A172 (cell line): ENCODE measurements around the gene AP1B1. TPM values are rescaled to one million over a fixed set of nuclear protein-coding genes. Genes with fewer than 3 reads are reported as not detected.

Experiments used
- DNase-seq: peaks from one replicate; pipeline ENCODE4 v3.0.0-alpha.2; 2015; ENCODE audit warnings: low spot score
- total RNA-seq: library from RNA; depleted of rRNA; stranded (reverse); fragments of >200 nt; shearing (Covaris generic); gene quantifications from 2 replicates; pipeline ENCODE4 v1.2.3, GENCODE V29; 2014

Gene AP1B1
- total RNA-seq, 1 experiment from 2014 or later: 33.2 TPM

DNA sequence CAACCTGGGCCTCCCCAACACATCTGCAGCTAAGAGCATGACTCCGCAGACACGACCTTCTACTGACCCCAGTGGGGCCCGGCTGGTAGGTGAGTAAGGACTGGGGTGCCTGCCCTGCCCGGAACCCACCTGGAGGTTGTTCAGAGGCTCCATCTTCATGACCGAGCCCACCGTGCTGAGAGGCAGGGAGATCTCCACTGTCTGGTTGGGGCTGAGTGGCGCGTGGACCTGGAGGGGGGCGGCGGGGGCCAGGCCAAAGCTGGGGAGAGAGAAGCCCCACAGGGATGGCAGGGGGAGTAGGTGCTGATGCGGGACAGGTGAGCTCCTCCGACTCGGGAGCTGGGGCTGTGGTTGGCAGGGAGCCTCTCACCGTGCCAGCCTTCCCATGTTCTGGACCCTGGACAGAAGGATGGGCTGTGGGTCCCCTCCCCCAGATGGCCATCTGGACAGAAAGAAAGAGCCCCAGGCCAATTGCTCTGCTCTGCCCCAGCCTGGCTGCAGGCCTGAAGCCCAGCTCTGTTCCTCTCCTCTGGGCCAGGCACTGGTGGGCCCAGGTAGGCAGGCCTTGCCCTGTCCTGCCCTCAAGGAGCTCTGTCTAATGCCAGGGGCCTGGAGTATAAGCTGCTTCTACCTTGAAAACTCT is 56.6 kb downstream of the AP1B1 start:
- no peak for DNase-seq

DNA sequence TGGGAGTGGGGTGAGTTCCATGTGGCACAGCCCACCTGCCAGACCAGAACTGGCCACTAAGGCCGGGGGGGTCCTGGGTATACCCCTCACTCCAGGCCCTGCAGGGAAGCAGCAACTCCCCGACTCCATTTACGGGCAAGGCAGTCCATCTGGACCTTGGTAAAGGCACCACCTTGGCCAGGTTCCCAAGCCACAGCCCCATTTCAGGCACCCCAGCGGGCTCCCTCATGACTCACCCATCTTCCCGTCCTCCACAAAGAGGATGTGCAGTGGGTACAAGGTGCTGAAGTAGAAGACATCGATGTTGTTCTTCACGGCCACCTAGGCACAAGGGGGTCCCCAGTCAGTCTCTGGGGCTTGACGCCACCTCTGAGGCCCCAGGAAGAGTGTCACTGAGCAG is 57.2 kb downstream of the AP1B1 start:
- DNase-seq: peak; percentile 71

DNA sequence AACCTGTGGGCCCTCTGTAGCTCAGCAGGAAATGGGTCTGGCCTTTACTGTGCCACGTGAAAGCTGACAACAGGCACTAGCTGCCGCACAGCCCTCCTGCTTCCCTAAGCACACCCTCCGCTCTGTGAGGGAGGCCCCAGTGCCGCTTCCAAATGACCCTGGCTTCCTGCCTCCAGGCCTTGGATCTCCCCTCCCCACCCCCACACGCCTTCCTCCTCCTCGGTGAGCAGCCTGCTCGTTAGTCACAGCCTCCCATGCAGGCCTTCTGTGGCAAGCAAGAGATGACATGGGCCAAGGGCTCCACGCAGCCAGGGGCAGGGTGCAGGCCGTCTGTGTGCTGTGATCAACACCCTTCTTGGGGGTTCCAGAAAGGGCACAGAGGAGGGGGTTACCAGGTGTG is 57.6 kb downstream of the AP1B1 start:
- peak; percentile 79 for DNase-seq

DNA sequence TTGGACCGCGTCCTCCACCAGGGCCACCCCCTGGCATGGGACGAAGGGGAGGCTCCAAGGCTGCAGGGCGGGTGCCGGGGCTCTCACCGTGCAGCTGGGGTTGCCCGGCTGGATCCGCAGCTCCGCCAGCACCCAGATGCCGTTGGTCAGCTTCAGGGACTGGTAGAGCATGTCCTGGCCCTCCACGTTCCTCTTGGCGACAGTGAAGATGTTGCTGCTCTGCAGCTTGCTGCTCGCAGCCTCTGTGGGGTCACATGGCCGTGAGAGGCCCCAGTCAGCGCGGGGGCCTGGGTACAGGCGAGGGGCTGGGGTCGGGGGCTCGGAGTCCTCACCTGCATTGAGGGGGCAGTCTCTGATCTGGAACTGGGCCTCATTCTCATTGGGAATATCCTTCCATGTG is 58.1 kb downstream of the AP1B1 start:
- DNase-seq: no peak

DNA sequence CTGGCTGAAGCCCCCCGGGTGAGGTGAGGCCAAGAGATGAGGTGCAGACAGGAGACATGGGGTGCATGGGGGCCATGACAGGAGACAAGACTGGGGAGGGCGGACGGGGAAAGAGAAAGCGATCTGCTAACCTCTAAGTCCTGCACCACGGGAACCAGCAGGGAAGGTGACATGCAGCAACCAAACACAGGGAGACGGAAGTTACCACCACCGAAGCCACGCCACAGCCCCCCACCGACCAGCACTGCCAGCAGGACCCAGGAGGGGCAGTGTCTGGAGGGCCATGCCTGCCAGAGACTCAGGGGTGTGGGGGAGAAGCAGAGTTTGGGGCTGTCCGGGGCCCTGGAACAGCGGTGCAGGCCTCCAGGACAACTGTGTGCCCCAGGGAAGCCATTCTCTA is 58.8 kb downstream of the AP1B1 start:
- DNase-seq: no peak

GRCh38 chr22:29328566-29329500 is 59.5 kb downstream of the AP1B1 start:
- DNase-seq: peak; percentile 57

- DNase-seq: no peak
Measured at GRCh38 chr22:29328055-29328454, 60.3 kb downstream of the AP1B1 start.

- DNase-seq: no peak
Measured at GRCh38 chr22:29327089-29327764, 61.1 kb downstream of the AP1B1 start.

GRCh38 chr22:29326481-29326880 is 61.9 kb downstream of the AP1B1 start:
- no peak for DNase-seq

DNA sequence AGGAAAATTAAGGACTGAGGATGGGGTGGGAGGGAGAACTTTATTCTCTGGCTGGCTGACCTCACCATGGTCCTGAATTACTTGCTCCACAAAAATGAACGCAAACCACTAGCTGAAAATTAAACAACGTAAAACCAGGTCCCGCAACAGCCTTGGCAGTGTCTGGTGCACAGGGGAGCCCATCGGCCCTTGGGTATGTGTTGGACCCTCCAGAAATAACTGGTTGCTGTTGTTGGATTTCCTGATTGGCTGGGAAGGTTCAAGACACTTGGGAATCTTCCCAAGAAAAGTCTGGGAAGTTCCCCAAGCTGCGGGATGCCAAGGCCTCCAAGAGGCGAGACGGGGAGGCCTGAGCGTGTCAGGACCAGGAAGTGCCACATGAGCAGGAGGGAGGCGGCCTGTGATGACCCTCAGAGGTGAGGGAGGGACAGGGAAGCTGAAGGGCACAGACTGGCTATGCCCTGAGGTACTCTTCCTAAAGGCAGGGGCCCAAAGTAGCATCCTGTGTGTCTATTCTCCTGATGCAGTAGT is 62.5 kb downstream of the AP1B1 start:
- no peak for DNase-seq

DNA sequence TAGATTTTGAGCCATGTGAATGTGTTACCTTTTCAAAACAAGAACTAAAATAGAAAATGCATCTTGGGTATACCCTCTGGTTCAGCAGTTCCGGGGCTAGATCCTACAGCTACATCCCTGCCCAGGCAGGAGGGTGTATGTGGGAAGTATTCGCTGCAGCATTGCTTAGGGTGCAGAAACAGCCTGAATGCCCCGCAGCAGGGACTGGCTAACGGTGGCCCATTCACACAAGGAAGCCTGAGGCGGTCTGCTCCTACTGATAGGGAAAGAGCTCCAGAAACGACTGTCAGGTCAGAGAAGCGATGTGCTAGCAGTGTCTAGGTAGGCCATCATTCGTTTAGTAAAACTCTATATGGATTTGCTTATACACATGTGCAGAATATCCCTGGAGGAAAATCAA is 63.0 kb downstream of the AP1B1 start:
- DNase-seq: no peak

GRCh38 chr22:29323641-29324040 is 64.7 kb downstream of the AP1B1 start:
- no peak for DNase-seq

- DNase-seq: no peak
Measured at GRCh38 chr22:29320546-29320945, 67.8 kb downstream of the AP1B1 start.

DNA sequence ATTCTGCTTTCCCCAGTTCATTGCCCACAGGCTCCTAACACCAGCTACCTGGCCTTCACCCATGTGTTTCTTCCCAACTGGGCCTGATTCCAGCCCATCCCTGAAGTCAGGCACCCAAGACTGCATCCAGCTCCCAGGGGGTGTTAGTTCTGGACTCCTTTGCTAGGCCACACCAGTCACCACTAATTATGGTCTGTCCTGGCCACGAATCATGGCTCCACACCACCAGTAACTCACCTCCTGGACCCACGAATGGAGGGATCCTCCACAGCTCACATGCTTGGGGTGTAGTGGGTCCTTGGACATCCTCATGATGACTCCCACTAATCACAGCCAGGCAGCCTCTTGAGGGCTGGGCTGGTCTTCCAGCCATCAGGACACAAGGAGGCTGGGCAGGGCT is 69.3 kb downstream of the AP1B1 start:
- no peak for DNase-seq

DNA sequence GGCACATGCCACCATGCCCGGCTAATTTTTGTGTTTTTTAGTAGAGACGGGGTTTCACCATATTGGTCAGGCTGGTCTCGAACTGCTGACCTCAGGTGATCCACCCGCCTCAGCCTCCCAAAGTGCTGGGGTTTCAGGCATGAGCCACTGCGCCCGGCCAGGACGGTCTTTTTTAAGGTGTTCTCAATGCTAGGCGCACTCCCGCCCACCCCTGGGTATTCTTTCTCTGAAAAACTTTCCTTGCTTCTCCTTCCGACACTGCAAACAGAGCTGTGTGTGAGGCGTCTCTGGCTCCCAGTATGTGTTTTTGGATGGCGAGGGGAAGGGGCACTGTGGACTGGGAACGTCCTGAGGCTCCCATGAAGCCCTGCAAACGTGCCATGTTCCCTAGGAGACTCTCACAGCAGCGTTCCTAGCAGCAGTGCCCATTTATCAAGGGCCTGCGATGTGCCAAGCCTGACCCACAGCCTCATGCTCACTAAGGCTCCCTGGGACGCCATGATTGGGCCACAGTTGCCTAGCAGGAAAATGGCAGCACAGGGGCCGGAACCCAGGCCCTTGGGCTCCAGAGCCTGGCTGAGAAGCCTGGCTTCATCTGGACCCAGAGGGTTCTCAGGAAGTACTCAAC is 70.4 kb downstream of the AP1B1 start:
- DNase-seq: no peak

GRCh38 chr22:29316141-29316828 is 72.1 kb downstream of the AP1B1 start:
- no peak for DNase-seq

DNA sequence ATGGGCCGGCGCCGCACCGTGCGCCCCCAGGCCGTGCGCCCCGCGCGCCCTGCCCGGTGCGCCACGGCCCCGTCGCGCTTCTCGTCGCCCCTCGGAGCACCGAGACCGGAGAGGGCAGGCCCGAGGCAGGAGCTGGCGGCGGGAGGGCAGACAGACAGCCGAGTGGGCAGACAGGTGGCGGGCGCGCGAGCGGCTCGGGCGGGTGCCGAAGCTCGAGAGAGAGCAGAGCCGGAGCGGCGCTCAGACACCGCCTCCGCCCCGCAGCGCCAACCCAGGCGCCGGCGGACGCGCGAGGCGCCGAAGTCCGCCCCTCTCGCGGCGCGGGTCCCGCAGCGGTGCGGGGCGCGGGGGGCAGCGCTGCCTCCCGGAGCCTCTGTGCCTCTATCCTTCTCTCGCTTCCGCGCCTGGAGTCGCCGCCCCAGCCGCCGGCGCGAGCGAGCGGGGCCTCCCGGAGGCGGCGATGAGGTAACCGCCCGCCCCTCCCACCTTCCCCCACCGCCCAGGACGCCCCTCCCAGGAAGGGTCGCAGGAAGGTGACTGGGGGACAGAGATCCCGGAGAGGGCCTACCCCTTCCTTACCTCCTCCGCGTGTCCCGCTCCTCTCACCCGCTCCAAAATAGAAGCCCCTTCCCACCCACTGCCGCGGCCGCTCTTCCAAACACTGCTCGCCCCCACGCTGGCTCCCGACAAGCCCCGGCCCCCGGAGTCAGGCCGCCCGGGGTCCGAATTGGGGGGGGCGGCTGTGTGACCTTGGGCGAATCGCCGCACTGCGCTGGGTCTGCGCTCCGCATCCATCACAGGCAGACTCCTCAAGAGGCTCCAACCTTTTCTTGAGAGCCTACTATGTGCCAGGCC is 72.9 kb downstream of the AP1B1 start, which contains the start of gene RASL10A:
RASL10A (minus strand) TSS at position 412 of the 855 bp plus-strand sequence. CDS start 451 bp downstream, outside the sequence.
- no peak for DNase-seq

DNA sequence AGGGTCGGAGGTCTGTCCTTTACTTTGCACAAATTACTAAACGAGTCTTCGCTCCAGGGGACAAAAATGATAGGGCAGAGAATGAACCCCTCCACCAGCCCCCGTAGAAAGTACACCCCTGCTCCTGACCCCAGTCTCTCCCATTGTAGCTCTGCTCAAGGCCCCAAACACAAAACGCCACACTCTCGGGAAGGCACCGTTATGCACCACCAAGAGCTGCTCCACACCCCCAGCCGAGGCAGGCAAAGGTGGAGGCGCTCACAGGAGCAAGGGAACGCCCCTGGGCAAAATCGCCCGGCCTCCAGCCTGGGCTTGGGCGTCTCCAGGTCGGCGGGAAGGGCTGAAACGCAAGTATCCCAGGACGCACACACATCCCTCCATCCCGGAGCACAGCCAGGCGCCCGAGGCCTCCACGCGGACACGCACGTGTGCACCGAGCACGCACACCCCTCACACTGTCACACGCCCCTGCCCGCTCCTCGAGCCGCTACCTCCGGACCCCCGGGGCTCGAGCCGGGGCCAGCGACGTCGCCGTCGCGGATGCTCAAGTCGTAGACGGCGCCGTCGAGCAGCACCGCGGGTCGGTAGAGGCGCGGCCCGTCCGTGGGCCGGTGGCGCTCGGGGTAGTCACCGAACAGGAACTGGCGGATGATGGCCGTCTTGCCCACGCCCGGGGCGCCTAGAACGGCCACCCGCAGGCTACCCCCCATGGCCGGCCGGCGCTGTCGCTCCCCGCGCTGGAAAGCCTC is 73.7 kb downstream of the AP1B1 start:
- no peak for DNase-seq
